Measurements from ENCODE around the gene OR10S1.

DNA sequence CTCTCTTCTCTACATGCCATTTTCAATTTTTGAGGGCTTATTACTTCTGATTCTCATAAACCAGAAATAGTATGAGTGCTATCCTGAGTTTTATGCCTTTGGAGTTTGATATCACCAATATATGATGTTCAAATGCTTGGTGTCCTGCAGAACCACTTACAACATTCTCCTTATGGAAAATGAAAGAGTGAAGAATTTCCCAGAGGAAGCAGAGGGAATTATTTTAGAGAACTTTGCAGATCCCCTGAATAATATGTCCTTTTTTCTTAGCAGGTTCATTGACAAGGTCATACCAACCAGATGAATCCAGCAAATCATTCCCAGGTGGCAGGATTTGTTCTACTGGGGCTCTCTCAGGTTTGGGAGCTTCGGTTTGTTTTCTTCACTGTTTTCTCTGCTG lies 38.3 kb downstream of the OR10S1 start, which contains the start of gene OR4D5:
- TF ChIP-seq GATA3 (IDR thresholded peaks at IDR 0.05; ENCODE audit: low read depth, low read length): no peak
- TF ChIP-seq GATA2 (IDR thresholded peaks at IDR 0.05; ENCODE audit: low read depth, low read length): no peak
